Fibroblast of lung (primary cell): ENCODE data around the gene EPSTI1. TPM values are rescaled to one million over a fixed set of nuclear protein-coding genes. Genes with fewer than 3 reads are reported as not detected.
"Not testable (repeated sequence)": the region's sequence is repeated elsewhere in the genome, so short reads cannot be mapped to it uniquely, and the experiment has no call there.

Experiments
- DNase-seq, 2 donors: peaks; one replicate each; pipeline versions ENCODE4 v3.0.0 to v3.0.0-alpha.2; 2010; ENCODE audit warnings: low read depth in 2 of 2
- H2AFZ ChIP-seq: 2 replicates; pipeline ENCODE4 v1.5.1; 2012; ENCODE audit warnings: low read length, control low read depth, inconsistent platforms
- H3K27ac ChIP-seq: 2 replicates; pipeline ENCODE4 v1.5.1; 2011; ENCODE audit warnings: low read length, control low read depth; ENCODE audit not compliant: insufficient read depth
- H3K27me3 ChIP-seq: 2 replicates; pipeline ENCODE4 v1.5.1; 2011; ENCODE audit warnings: mild to moderate bottlenecking, low read length; ENCODE audit not compliant: control insufficient read depth, insufficient read depth
- H3K36me3 ChIP-seq: 2 replicates; pipeline ENCODE4 v1.5.1; 2011; ENCODE audit warnings: low read length; ENCODE audit not compliant: control insufficient read depth, insufficient read depth
- H3K4me1 ChIP-seq: 2 replicates; pipeline ENCODE4 v1.5.1; 2011; ENCODE audit warnings: low read length; ENCODE audit not compliant: control insufficient read depth, insufficient read depth; ENCODE audit errors: extremely low read depth
- H3K4me2 ChIP-seq: 2 replicates; pipeline ENCODE4 v1.5.1; 2011; ENCODE audit warnings: low read length, control low read depth; ENCODE audit not compliant: insufficient read depth; ENCODE audit errors: extremely low read depth
- H3K4me3 ChIP-seq, 4 experiments: fragments of 200-600 bp in 1 of 4; sonication (generic) in 1 of 4; replicated peaks in 1 of 4; 2 replicates each; pipeline ENCODE4 v1.5.1; 2011 to 2016; ENCODE audit warnings: low read length in 4 of 4, low read depth in 3 of 4, mild to moderate bottlenecking in 3 of 4, control low read depth in 2 of 4, inconsistent platforms in 1 of 4, mixed read lengths in 1 of 4; ENCODE audit not compliant: insufficient read depth in 1 of 4; ENCODE audit errors: control extremely low read depth in 1 of 4
- H3K79me2 ChIP-seq: 2 replicates; pipeline ENCODE4 v1.5.1; 2012; ENCODE audit warnings: mild to moderate bottlenecking, low read length, inconsistent platforms; ENCODE audit not compliant: control insufficient read depth, insufficient read depth
- H3K9ac ChIP-seq: 2 replicates; pipeline ENCODE4 v1.5.1; 2011; ENCODE audit warnings: mild to moderate bottlenecking, low read length, control low read depth; ENCODE audit not compliant: insufficient read depth
- H3K9me3 ChIP-seq: 2 replicates; pipeline ENCODE4 v1.5.1; 2012; ENCODE audit warnings: low read depth, low read length; ENCODE audit not compliant: control insufficient read depth, insufficient read depth
- H4K20me1 ChIP-seq: 2 replicates; pipeline ENCODE4 v1.5.1; 2011; ENCODE audit warnings: low read length; ENCODE audit not compliant: control insufficient read depth, insufficient read depth; ENCODE audit errors: extremely low read depth
- CTCF ChIP-seq, 2 donors: IDR thresholded peaks in 1 of 2; conservative IDR thresholded peaks in 1 of 2; 1 replicate in 1 of 2; 2 replicates in 1 of 2; pipeline ENCODE4 v1.5.1; 2011 to 2012; ENCODE audit warnings: low read length in 2 of 2, control low read depth in 1 of 2, inconsistent platforms in 1 of 2, low read depth in 1 of 2, mild to moderate bottlenecking in 1 of 2
- EZH2 ChIP-seq: IDR thresholded peaks from 2 replicates; pipeline ENCODE4 v1.5.1; 2012; ENCODE audit warnings: low read length, control low read depth, mild to moderate bottlenecking; ENCODE audit errors: missing control alignments
- polyA plus RNA-seq, 2 donors: library from polyadenylated mRNA; depleted of rRNA in 1 of 2; stranded (reverse) in 1 of 2; unstranded in 1 of 2; fragments of >200 nt; gene quantifications; 2 replicates each; pipeline ENCODE4 v1.2.1, GENCODE V29; 2011 to 2012; ENCODE audit warnings: missing spikeins in 1 of 2
- total RNA-seq: library from RNA; depleted of rRNA; stranded (reverse); fragments of >200 nt; gene quantifications from 2 replicates; pipeline ENCODE4 v1.2.1, GENCODE V29; 2014

The EPSTI1 gene
- total and polyA plus RNA-seq, 2 donors (not counting 1 experiment from before 2014, with no cell fraction given) = 5.6 to 10.9 TPM

GRCh38 chr13:42994878-42995277 lies 2.8 kb upstream of the EPSTI1 start:
- Histone ChIP-seq H4K20me1 (no peaks in the 10 kb centered on the region), H3K79me2 (no peaks in the 10 kb centered on the region)

GRCh38 chr13:42992764-42993122 lies 702 bp upstream of the EPSTI1 start:
- no peaks in the 10 kb centered on the region for H3K79me2 ChIP-seq
- H3K4me2 ChIP-seq = peak overlapping the region; percentile 89
- H3K27me3 ChIP-seq = no peaks in the 10 kb centered on the region
- H3K4me3 ChIP-seq = peak overlapping the region in 1 of 4 experiments; percentile 58
- peaks cover 12% of the 10 kb centered on the region for H3K4me1 ChIP-seq
- H3K36me3 ChIP-seq = no peaks in the 10 kb centered on the region
- TF ChIP-seq EZH2 (no peak), CTCF (conservative IDR thresholded peaks at IDR 0.05 in 1 of 2, IDR thresholded peaks at IDR 0.05 in 1 of 2; ENCODE audit: low read depth in 1 of 2, low read length in 2 of 2) (no peak)
- DNase-seq = no peak
- no peak overlapping the region for H3K9ac ChIP-seq
- H3K9me3 ChIP-seq = no peaks in the 10 kb centered on the region
- H2AFZ ChIP-seq = peak overlapping the region; percentile 58
- no peak overlapping the region for H3K27ac ChIP-seq
- H4K20me1 ChIP-seq = no peaks in the 10 kb centered on the region

More at GRCh38 chr13:42994878-42995277, 2.8 kb upstream of the EPSTI1 start:
- Histone ChIP-seq H3K27me3 (no peaks in the 10 kb centered on the region), H3K27ac (no peak overlapping the region), H3K4me2 (no peak overlapping the region), H3K4me3 (no peak overlapping the region), H2AFZ (no peak overlapping the region), H3K9me3 (no peaks in the 10 kb centered on the region), H3K9ac (no peak overlapping the region), H3K4me1 (peaks cover 12% of the 10 kb centered on the region), H3K36me3 (no peaks in the 10 kb centered on the region)
- no peak for TF ChIP-seq CTCF (conservative IDR thresholded peaks at IDR 0.05 in 1 of 2, IDR thresholded peaks at IDR 0.05 in 1 of 2; ENCODE audit: low read depth in 1 of 2, low read length in 2 of 2)
- DNase-seq = no peak

- H3K4me2 ChIP-seq = peak overlapping the region; percentile 89
- H3K4me3 ChIP-seq = peak overlapping the region; percentile 58 to 74 (median 67)
- not testable (repeated sequence) for H3K4me1 ChIP-seq, DNase-seq, H3K9me3 ChIP-seq, H3K36me3 ChIP-seq, H3K27me3 ChIP-seq, H3K79me2 ChIP-seq, H4K20me1 ChIP-seq
- H3K27ac ChIP-seq = peak overlapping the region; percentile 80
- H3K9ac ChIP-seq = peak overlapping the region; percentile 85
- H2AFZ ChIP-seq = peak overlapping the region; percentile 58
These were observed 676 bp downstream of the EPSTI1 start for GRCh38 chr13:42991233-42991897.
